MM.1S (cell line): ENCODE results near the gene PRIMA1.

ENCODE experiments used
- DNase-seq: peaks from one replicate; pipeline ENCODE4 v3.0.0-alpha.2; 2015
- H2AFZ ChIP-seq: fragments of 300-600 bp; sonication (generic); 2 replicates; pipeline ENCODE4 v1.6.0; 2016; ENCODE audit warnings: antibody characterized with exemption, low read length
- H3F3A ChIP-seq: fragments of 300-600 bp; sonication (generic); 2 replicates; pipeline ENCODE4 v1.6.1; 2016; ENCODE audit warnings: mild to moderate bottlenecking, antibody characterized with exemption, low read length, moderate library complexity, mixed read lengths; ENCODE audit not compliant: insufficient read depth
- H3K27ac ChIP-seq: fragments of 300-600 bp; sonication (generic); 2 replicates; pipeline ENCODE4 v1.5.1; 2016; ENCODE audit warnings: mild to moderate bottlenecking, low read length
- H3K27me3 ChIP-seq: fragments of 300-600 bp; sonication (generic); replicated peaks from 2 replicates; pipeline ENCODE4 v1.6.0; 2016; ENCODE audit warnings: low read length; ENCODE audit not compliant: insufficient read depth
- H3K36me3 ChIP-seq: fragments of 300-600 bp; sonication (generic); replicated peaks from 2 replicates; pipeline ENCODE4 v1.6.1; 2016; ENCODE audit warnings: mild to moderate bottlenecking, low read length, mixed read lengths; ENCODE audit not compliant: insufficient read depth
- H3K4me1 ChIP-seq: fragments of 300-600 bp; sonication (generic); 2 replicates; pipeline ENCODE4 v1.6.1; 2016; ENCODE audit warnings: low read length, mixed read lengths
- H3K4me2 ChIP-seq: fragments of 300-600 bp; sonication (generic); 2 replicates; pipeline ENCODE4 v1.6.0; 2016; ENCODE audit warnings: low read depth, low read length
- H3K4me3 ChIP-seq: fragments of 300-600 bp; sonication (generic); 2 replicates; pipeline ENCODE4 v1.5.1; 2016; ENCODE audit warnings: low read length, mixed read lengths
- H3K79me2 ChIP-seq: fragments of 300-600 bp; sonication (generic); 2 replicates; pipeline ENCODE4 v1.6.1; 2016; ENCODE audit warnings: mixed run types, low read length, mixed read lengths
- H3K9ac ChIP-seq: fragments of 300-600 bp; sonication (generic); 2 replicates; pipeline ENCODE4 v1.6.1; 2016; ENCODE audit warnings: low read length, mixed read lengths
- H3K9me2 ChIP-seq: fragments of 300-600 bp; sonication (generic); replicated peaks from 2 replicates; pipeline ENCODE4 v1.6.1; 2016; ENCODE audit warnings: mild to moderate bottlenecking, low read length, mixed read lengths; ENCODE audit not compliant: insufficient read depth
- H3K9me3 ChIP-seq: fragments of 300-600 bp; sonication (generic); replicated peaks from 2 replicates; pipeline ENCODE4 v1.6.1; 2016; ENCODE audit warnings: mild to moderate bottlenecking, low read length, mixed read lengths; ENCODE audit not compliant: insufficient read depth
- H4K20me1 ChIP-seq: fragments of 300-600 bp; sonication (generic); 2 replicates; pipeline ENCODE4 v1.6.1; 2016; ENCODE audit warnings: mild to moderate bottlenecking, low read length, moderate library complexity, mixed read lengths; ENCODE audit not compliant: insufficient read depth
- CTCF ChIP-seq: fragments of 300-600 bp; sonication (generic); IDR thresholded peaks from 2 replicates; pipeline ENCODE4 v1.5.1; 2016; ENCODE audit warnings: antibody characterized with exemption, low read length, mixed read lengths
- EZH2 ChIP-seq: fragments of 300-600 bp; sonication (generic); optimal IDR thresholded peaks from 2 replicates; pipeline ENCODE3; 2017; ENCODE audit warnings: low read depth, mild to moderate bottlenecking, antibody characterized with exemption, low read length, mixed read lengths
- EZH2phosphoT487 ChIP-seq: fragments of 300-600 bp; sonication (generic); IDR thresholded peaks from 2 replicates; pipeline ENCODE4 v1.6.1; 2018; ENCODE audit warnings: antibody characterized with exemption, low read length

The PRIMA1 gene

GRCh38 chr14:93745603-93746273, 42.5 kb downstream of the PRIMA1 start:
- DNase-seq = no peak
- Histone ChIP-seq H3K79me2 (no peaks in the 10 kb centered on the region), H3K9ac (no peak overlapping the region), H3K27me3 (no peaks in the 10 kb centered on the region), H3K4me1 (no peaks in the 10 kb centered on the region), H3K4me3 (no peak overlapping the region), H3F3A (no peaks in the 10 kb centered on the region), H4K20me1 (no peaks in the 10 kb centered on the region), H3K9me3 (no peaks in the 10 kb centered on the region), H3K4me2 (no peak overlapping the region), H3K27ac (no peak overlapping the region), H3K9me2 (no peaks in the 10 kb centered on the region), H3K36me3 (no peaks in the 10 kb centered on the region), H2AFZ (no peak overlapping the region)
- TF ChIP-seq EZH2phosphoT487 (no peak), CTCF (no peak), EZH2 (no peak)

GRCh38 chr14:93744876-93745275, 43.4 kb downstream of the PRIMA1 start:
- Histone ChIP-seq H3K4me3 (no peak overlapping the region), H3K27ac (no peak overlapping the region), H3K9ac (no peak overlapping the region), H4K20me1 (no peaks in the 10 kb centered on the region), H3K27me3 (no peaks in the 10 kb centered on the region), H3K4me1 (no peaks in the 10 kb centered on the region), H3K79me2 (no peaks in the 10 kb centered on the region), H3K4me2 (no peak overlapping the region), H3K36me3 (no peaks in the 10 kb centered on the region), H3K9me2 (no peaks in the 10 kb centered on the region), H2AFZ (no peak overlapping the region), H3K9me3 (no peaks in the 10 kb centered on the region), H3F3A (no peaks in the 10 kb centered on the region)
- TF ChIP-seq CTCF (no peak), EZH2 (no peak), EZH2phosphoT487 (no peak)
- no peak for DNase-seq

- Histone ChIP-seq H4K20me1 (no peaks in the 10 kb centered on the region), H3K27ac (no peak overlapping the region), H3K4me2 (no peak overlapping the region), H3K4me3 (no peak overlapping the region), H3K9me2 (no peaks in the 10 kb centered on the region), H3K4me1 (no peaks in the 10 kb centered on the region), H3K9me3 (no peaks in the 10 kb centered on the region), H3K27me3 (no peaks in the 10 kb centered on the region), H3K79me2 (no peaks in the 10 kb centered on the region), H3K36me3 (no peaks in the 10 kb centered on the region), H3K9ac (no peak overlapping the region), H2AFZ (no peak overlapping the region), H3F3A (no peaks in the 10 kb centered on the region)
- TF ChIP-seq EZH2phosphoT487 (no peak), CTCF (no peak), EZH2 (no peak)
- DNase-seq = no peak
Measured at GRCh38 chr14:93744176-93744575, 44.1 kb downstream of the PRIMA1 start.
